ENCODE data around the gene CHPF2. TPM values are rescaled to one million over a fixed set of nuclear protein-coding genes. Genes with fewer than 3 reads are reported as not detected.

CHPF2 gene
- 70.9 and 71.5 TPM in 2 replicates for total RNA-seq

GRCh38 chr7:151232091-151232916, at the start of gene CHPF2:
Gene CHPF2 (plus strand): TSS chr7:151232483. CDS start chr7:151234012, 1,529 bp downstream.

GRCh38 chr7:151186640-151187408, 45.5 kb upstream of the CHPF2 start, which contains the start of gene ASB10:
Gene ASB10 (minus strand): TSS chr7:151187250. CDS start chr7:151187130, 120 bp downstream.

DNA sequence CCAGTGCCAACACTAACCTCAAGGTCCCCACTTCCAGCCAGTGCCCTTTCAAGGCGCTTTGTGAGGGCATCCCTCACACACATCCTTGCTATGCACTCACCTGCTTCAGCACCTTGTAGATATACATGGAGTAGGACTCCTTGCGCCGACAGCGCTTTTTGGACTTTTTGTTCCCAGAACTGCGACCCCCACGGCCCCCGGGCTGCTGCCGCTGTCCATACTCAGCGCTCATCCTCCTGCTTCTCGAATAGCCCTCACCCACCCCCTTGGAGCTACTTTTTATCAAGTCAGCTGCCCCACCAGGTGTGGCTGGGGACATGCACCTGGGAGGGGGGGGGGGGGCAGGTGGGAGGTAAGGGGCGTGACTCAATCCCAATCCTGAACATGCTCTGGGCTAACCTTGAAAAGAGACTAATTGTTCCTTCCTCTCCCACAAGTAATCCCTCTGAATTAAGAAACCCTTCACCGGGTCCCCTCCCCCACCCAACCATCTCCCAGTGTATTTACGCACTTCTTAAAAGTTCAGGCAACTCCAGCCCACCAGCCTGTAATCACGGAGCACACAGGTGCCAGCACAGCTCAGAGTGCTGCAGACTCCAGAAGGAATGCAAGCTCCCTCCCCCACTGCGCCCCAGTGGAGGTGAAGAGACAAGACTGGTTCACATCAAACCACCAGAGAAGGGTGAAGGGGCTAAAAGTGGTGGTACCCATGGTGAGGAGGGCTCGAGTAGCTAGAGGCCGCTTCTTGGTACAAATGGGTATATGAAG, 22.0 kb upstream of the CHPF2 start, which contains the start of gene H2BK1:
Gene H2BK1, minus strand, starts transcription at position 402 of the 768 bp plus-strand sequence. Its CDS starts 170 bp downstream, at position 232.

GRCh38 chr7:151226875-151227782, 5.2 kb upstream of the CHPF2 start, which contains the start of gene ABCF2:
Gene ABCF2 (minus strand): TSS chr7:151227205. CDS start chr7:151226458, 747 bp downstream.

GRCh38 chr7:151248346-151249033, 16.2 kb downstream of the CHPF2 start, which contains the start of gene SMARCD3:
Gene SMARCD3 (minus strand): TSS chr7:151248694. CDS start chr7:151248562, 132 bp downstream.

Other genes starting within 250 kb of the CHPF2 start
- 1.7 and 1.8 TPM in 2 replicates for gene NOS3, start 241.5 kb upstream of the CHPF2 start, total RNA-seq
- gene ATG9B, start 208.0 kb upstream of the CHPF2 start, total RNA-seq = 0.32 TPM in 1 of 2 replicates, not detected in the other
- 28.1 and 30.3 TPM in 2 replicates for gene ABCB8, start 204.0 kb upstream of the CHPF2 start, total RNA-seq
- gene ASIC3, start 184.0 kb upstream of the CHPF2 start, total RNA-seq = 0.13 and 0.32 TPM in 2 replicates
- gene CDK5, start 174.6 kb upstream of the CHPF2 start, total RNA-seq = 9.7 and 9.8 TPM in 2 replicates
- 40.3 and 43.1 TPM in 2 replicates for gene SLC4A2, start 172.9 kb upstream of the CHPF2 start, total RNA-seq
- gene FASTK, start 151.7 kb upstream of the CHPF2 start, total RNA-seq = 62.7 and 69.6 TPM in 2 replicates
- 14.8 and 16.1 TPM in 2 replicates for gene TMUB1, start 149.0 kb upstream of the CHPF2 start, total RNA-seq
- gene AGAP3, start 146.0 kb upstream of the CHPF2 start, total RNA-seq = 29.6 and 31.6 TPM in 2 replicates
- not detected in 2 replicates for gene GBX1, start 64.8 kb upstream of the CHPF2 start, total RNA-seq
- not detected in 2 replicates for gene ASB10, start 45.2 kb upstream of the CHPF2 start, total RNA-seq
- not detected in 2 replicates for gene H2BK1, start 22.0 kb upstream of the CHPF2 start, total RNA-seq
- 51.5 and 55.0 TPM in 2 replicates for gene ABCF2, start 5.3 kb upstream of the CHPF2 start, total RNA-seq
- 39.7 and 43.1 TPM in 2 replicates for gene SMARCD3, start 16.2 kb downstream of the CHPF2 start, total RNA-seq
- gene NUB1, start 109.3 kb downstream of the CHPF2 start, total RNA-seq = 55.7 and 64.4 TPM in 2 replicates
- 6.1 and 9.0 TPM in 2 replicates for gene WDR86, start 177.6 kb downstream of the CHPF2 start, total RNA-seq
- 0.76 and 0.78 TPM in 2 replicates for gene CRYGN, start 207.7 kb downstream of the CHPF2 start, total RNA-seq